Heart left ventricle (tissue), 16 donors: ENCODE data around the gene BST2. TPM values are rescaled to one million over a fixed set of nuclear protein-coding genes. Genes with fewer than 3 reads are reported as not detected.

Experiments
- ATAC-seq, 4 donors: fragments of 200-7000 bp; cut with Tn5 transposase; one replicate each; pipeline ENCODE4 v1.9.1; 2020 to 2022; ENCODE audit warnings: moderate library complexity in 4 of 4, mild to moderate bottlenecking in 3 of 4, moderate number of reproducible peaks in 1 of 4
- DNase-seq, 5 donors: peaks; one replicate each; pipeline ENCODE4 v3.0.0-alpha.2; 2020
- H3K27ac ChIP-seq, 12 donors: fragments of 200-600 bp; sonication (generic) in 4 of 12; one replicate each; pipeline versions ENCODE4 v1.5.0 to v1.8.0; 2016 to 2022; ENCODE audit warnings: mild to moderate bottlenecking in 2 of 12
- H3K27me3 ChIP-seq, 9 donors: fragments of 200-600 bp; sonication (generic) in 2 of 9; one replicate each; pipeline versions ENCODE4 v1.5.1 to v1.8.0; 2016 to 2022; ENCODE audit warnings: mild to moderate bottlenecking in 3 of 9
- H3K36me3 ChIP-seq, 9 donors: fragments of 200-600 bp; sonication (generic) in 2 of 9; one replicate each; pipeline versions ENCODE4 v1.5.0 to v1.8.0; 2018 to 2022; ENCODE audit warnings: mild to moderate bottlenecking in 2 of 9
- H3K4me1 ChIP-seq, 12 donors: fragments of 200-600 bp; sonication (generic) in 4 of 12; one replicate each; pipeline versions ENCODE4 v1.5.0 to v1.8.0; 2016 to 2022; ENCODE audit warnings: mild to moderate bottlenecking in 3 of 12
- H3K4me3 ChIP-seq, 12 donors: fragments of 200-600 bp; sonication (generic) in 4 of 12; one replicate each; pipeline versions ENCODE4 v1.5.0 to v1.8.0; 2017 to 2022; ENCODE audit warnings: mild to moderate bottlenecking in 9 of 12, moderate library complexity in 4 of 12
- H3K9me3 ChIP-seq, 12 donors: fragments of 200-600 bp; sonication (generic) in 4 of 12; one replicate each; pipeline versions ENCODE4 v1.5.0 to v1.8.0; 2016 to 2022; ENCODE audit warnings: mild to moderate bottlenecking in 1 of 12
- CTCF ChIP-seq, 12 donors: fragments of 200-600 bp; sonication (generic) in 4 of 12; IDR thresholded peaks; one replicate each; pipeline versions ENCODE4 v1.5.0 to v1.8.0; 2018 to 2022; ENCODE audit warnings: antibody characterized with exemption in 12 of 12, mild to moderate bottlenecking in 5 of 12
- POLR2A ChIP-seq, 2 donors: fragments of 450-650 bp; IDR thresholded peaks; one replicate each; pipeline ENCODE4 v1.6.1; 2017; ENCODE audit warnings: antibody characterized with exemption in 2 of 2, mild to moderate bottlenecking in 2 of 2, moderate library complexity in 2 of 2
- WGBS, 4 donors: extraction: QIAGEN DNeasy Blood & Tissue Kit in 2 of 4; methylation state at CpG; one replicate each; pipeline versions ENCODE4 v1.1.5 to v1.1.7; 2013 to 2018; 5-methylcytosine and 5-hydroxymethylcytosine counted together
- intact Hi-C, 10 donors: fragments of 100-400 bp; cut with DNase I; formaldehyde crosslinking; loops; one replicate each; pipeline versions ENCODE4 v1.11.1 to v1.14.2; 2022
- polyA plus RNA-seq, 2 donors: library from polyadenylated mRNA; stranded (reverse); fragments of 200-250 nt; gene quantifications; one replicate each; pipeline ENCODE4 v1.2.3, GENCODE V29; 2013
- total RNA-seq, 9 donors: library from RNA; depleted of rRNA in 2 of 9; stranded (reverse); fragments of >200 nt in 2 of 9; fragmentation: NEBNext Ultra II Directional in 3 of 9; extraction: Animal tissue kit (Norgen Biotek cat#: 25700) in 3 of 9; gene quantifications; one replicate each; pipeline versions ENCODE4 v1.1.0 to v1.2.4, GENCODE V29; 2016 to 2023
- donor health status: ischemic (EF 13 %, LVEDD 7.1; RV severe dilation, severe dysfunction).
- donor health status: healthy with polysubstance abuse.
- donor health status: DM: no; HTN: yes; CAD: no.
- donor health status: DM: no; HTN: no; CAD: no.
- donor health status: ischemic (EF 25% LVEDD 6.9; RV normal size, moderate dysfunction).
- donor health status: ischemic (EF 25% LVEDD 5.7; RV mildly dilated, moderate dysfunction).
- donor health status: healthy.
- donor health status: DM: yes; HTN: yes; CAD: no.
- donor health status: ischemic (EF 35%, LVEDD 5.7; RV mildly dilated, moderate dysfunction).
- donor health status: nonischemic (EF 11% LVEDD 7.7; RV severe dilation, severe dysfunction).
- donor health status: DM: yes; HTN: yes; CAD: no.
- donor health status: PGD.
- donor health status: ischemic (EF 29% LVEDD 5.4; RV normal size, mild dysfunction).
- donor health status: nonischemic (EF 23%, LVEDD 6.1; RV moderate dilation, normal function).

BST2 gene
- total and polyA plus RNA-seq, 11 donors: 28.6 to 116 (median 49.4) TPM

- peak overlapping the region in 2 of 12 donors; percentile 3 to 35 for H3K27ac ChIP-seq
- no peaks in the 10 kb centered on the region for H3K36me3 ChIP-seq
- no peak for TF ChIP-seq POLR2A (IDR thresholded peaks at IDR 0.05)
- TF ChIP-seq CTCF (IDR thresholded peaks at IDR 0.05): peak in 4 of 12 donors; percentile 1 to 14 (median 2)
- peaks cover 0 to 15% (median 2%) of the 10 kb centered on the region in 12 donors for H3K9me3 ChIP-seq
- H3K4me3 ChIP-seq: peak overlapping the region in 11 of 12 donors; percentile 29 to 70 (median 51)
- DNase-seq (no peak), ATAC-seq (no peak)
- intact Hi-C loops: loop anchor here in 7 of 10 donors (2.0 to 10.0 kb wide), 3 partner anchors 73 to 99 kb away; partner anchors contain the start of gene NXNL1 (in 2 of the 7)
- H3K4me1 ChIP-seq: peaks cover 2 to 44% (median 15%) of the 10 kb centered on the region in 12 donors
- WGBS, 4 donors: 9 to 15% (median 11%) methylated on average over 23 to 26 of the region's 26 CpGs
- peaks cover 0 to 16% (median 7%) of the 10 kb centered on the region in 9 donors for H3K27me3 ChIP-seq
Measured at GRCh38 chr19:17391371-17392151, 13.9 kb downstream of the BST2 start.

GRCh38 chr19:17390665-17391370, 14.6 kb downstream of the BST2 start:
- Histone ChIP-seq H3K4me1 (peaks cover 2 to 44% (median 17%) of the 10 kb centered on the region in 12 donors), H3K27me3 (peaks cover 0 to 16% (median 7%) of the 10 kb centered on the region in 9 donors), H3K27ac (peak overlapping the region in 4 of 12 donors; percentile 3 to 28 (median 7)), H3K4me3 (peak overlapping the region; percentile 8 to 70 (median 50)), H3K36me3 (no peaks in the 10 kb centered on the region), H3K9me3 (peaks cover 0 to 15% (median 2%) of the 10 kb centered on the region in 12 donors)
- DNase-seq: peak; percentile 93 to 96 (median 94)
- TF ChIP-seq POLR2A (IDR thresholded peaks at IDR 0.05): peak in 1 of 2 donors; percentile 36
- TF ChIP-seq CTCF (IDR thresholded peaks at IDR 0.05): peak; percentile 45 to 88 (median 79)
- intact Hi-C loops: loop anchor here in 7 of 10 donors (1.0 to 10.0 kb wide), 4 partner anchors 45 to 98 kb away; partner anchors contain the start of gene NXNL1 (in 2 of the 7)
- WGBS, 4 donors: 0 to 2% (median 1%) methylated on average over 36 to 50 of the region's 50 CpGs
- ATAC-seq: peak; percentile 91 to 99 (median 98)

GRCh38 chr19:17389957-17390664, 15.3 kb downstream of the BST2 start:
- H3K36me3 ChIP-seq: no peaks in the 10 kb centered on the region
- H3K27ac ChIP-seq: peak overlapping the region in 3 of 12 donors; percentile 7 to 28 (median 7)
- H3K27me3 ChIP-seq: peaks cover 0 to 16% (median 7%) of the 10 kb centered on the region in 9 donors
- H3K4me3 ChIP-seq: peak overlapping the region; percentile 8 to 70 (median 50)
- 8 to 11% (median 9%) methylated on average over 27 to 37 of the region's 37 CpGs for WGBS, 4 donors
- peak in 2 of 12 donors; percentile 12 to 13 for TF ChIP-seq CTCF (IDR thresholded peaks at IDR 0.05)
- TF ChIP-seq POLR2A (IDR thresholded peaks at IDR 0.05): no peak
- peaks cover 0 to 15% (median 2%) of the 10 kb centered on the region in 12 donors for H3K9me3 ChIP-seq
- peaks cover 2 to 41% (median 17%) of the 10 kb centered on the region in 12 donors for H3K4me1 ChIP-seq
- ATAC-seq (peak in 1 of 4 donors; percentile 2), DNase-seq (peak in 1 of 5 donors; percentile 66)
- intact Hi-C loops: loop anchor here in 9 of 10 donors (1.0 to 10.0 kb wide), 6 partner anchors 44 to 98 kb away; partner anchors contain the start of gene NXNL1 (in 2 of the 9)
